ENCODE results near the gene ARVCF.

ARVCF gene

GRCh38 chr22:20053407-20054033 is 36.9 kb upstream of the ARVCF start:
- no peak for DNase-seq (ENCODE audit: low spot score)

GRCh38 chr22:20052309-20053259 is 36.0 kb upstream of the ARVCF start:
- DNase-seq (ENCODE audit: low spot score): no peak

- DNase-seq (ENCODE audit: low spot score): no peak
Observed at GRCh38 chr22:20051927-20052308, 35.3 kb upstream of the ARVCF start.

- DNase-seq (ENCODE audit: low spot score): no peak
Observed at GRCh38 chr22:20046730-20047129, 30.1 kb upstream of the ARVCF start.

GRCh38 chr22:20044495-20045151 is 28.0 kb upstream of the ARVCF start:
- no peak for DNase-seq (ENCODE audit: low spot score)

- no peak for DNase-seq (ENCODE audit: low spot score)
Observed at GRCh38 chr22:20043997-20044342, 27.3 kb upstream of the ARVCF start.

- DNase-seq (ENCODE audit: low spot score): no peak
Observed at GRCh38 chr22:20043057-20043996, 26.7 kb upstream of the ARVCF start.

GRCh38 chr22:20040327-20041200 is 23.9 kb upstream of the ARVCF start:
- no peak for DNase-seq (ENCODE audit: low spot score)

GRCh38 chr22:20039683-20040325 is 23.2 kb upstream of the ARVCF start:
- DNase-seq (ENCODE audit: low spot score): no peak

GRCh38 chr22:20038574-20038973 is 22.0 kb upstream of the ARVCF start:
- DNase-seq (ENCODE audit: low spot score): no peak

GRCh38 chr22:20037419-20037818 is 20.8 kb upstream of the ARVCF start:
- no peak for DNase-seq (ENCODE audit: low spot score)

- no peak for DNase-seq (ENCODE audit: low spot score)
Observed at GRCh38 chr22:20036535-20037392, 20.1 kb upstream of the ARVCF start.

GRCh38 chr22:20036084-20036482 is 19.5 kb upstream of the ARVCF start:
- no peak for DNase-seq (ENCODE audit: low spot score)

- DNase-seq (ENCODE audit: low spot score): no peak
Observed at GRCh38 chr22:20035375-20036083, 18.9 kb upstream of the ARVCF start.

- DNase-seq (ENCODE audit: low spot score): peak; percentile 50
Observed at GRCh38 chr22:20034143-20034542, 17.5 kb upstream of the ARVCF start.

- no peak for DNase-seq (ENCODE audit: low spot score)
Observed at GRCh38 chr22:20033045-20033706, 16.6 kb upstream of the ARVCF start.

GRCh38 chr22:20032407-20032991 is 15.9 kb upstream of the ARVCF start:
- DNase-seq (ENCODE audit: low spot score): no peak
